C4-2B (cell line): Measurements from ENCODE around the gene TRIM21.
"Not testable (repeated sequence)": the region's sequence is repeated elsewhere in the genome, so short reads cannot be mapped to it uniquely, and the experiment has no call there.

ENCODE experiments used
- H3K27ac ChIP-seq: fragments of 450-650 bp; 2 replicates; pipeline ENCODE4 v1.5.1; 2017
- ZFX ChIP-seq: fragments of 450-650 bp; IDR thresholded peaks from 2 replicates; pipeline ENCODE4 v1.6.1; 2017
- TF ChIP-seq, protein P1 (sequence below): fragments of 450-650 bp; conservative IDR thresholded peaks from 2 replicates; pipeline ENCODE4 v1.5.1; 2017; ENCODE audit warnings: mild to moderate bottlenecking

TRIM21 gene

DNA sequence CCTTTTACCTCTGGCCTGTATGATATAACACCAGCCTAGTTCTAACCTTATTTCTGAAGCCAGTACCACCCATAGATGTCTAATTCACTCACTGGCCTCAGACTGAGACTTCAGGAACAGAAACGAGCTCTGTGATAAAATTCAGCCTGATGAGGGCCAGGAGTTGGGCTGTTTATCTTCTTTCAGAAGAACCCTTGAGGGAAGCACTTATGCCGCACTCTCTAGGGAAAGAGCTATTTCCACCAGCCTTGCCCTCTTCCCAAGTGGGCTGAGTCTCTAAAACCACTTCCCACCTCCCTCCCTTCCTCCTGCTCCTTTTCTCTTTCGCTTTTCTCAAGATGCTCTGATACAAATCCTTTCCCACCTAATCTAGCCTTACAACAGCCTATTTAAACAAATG, 23.3 kb downstream of the TRIM21 start:
- no peak for TF ChIP-seq ZFX
- TF ChIP-seq, protein P1, sequence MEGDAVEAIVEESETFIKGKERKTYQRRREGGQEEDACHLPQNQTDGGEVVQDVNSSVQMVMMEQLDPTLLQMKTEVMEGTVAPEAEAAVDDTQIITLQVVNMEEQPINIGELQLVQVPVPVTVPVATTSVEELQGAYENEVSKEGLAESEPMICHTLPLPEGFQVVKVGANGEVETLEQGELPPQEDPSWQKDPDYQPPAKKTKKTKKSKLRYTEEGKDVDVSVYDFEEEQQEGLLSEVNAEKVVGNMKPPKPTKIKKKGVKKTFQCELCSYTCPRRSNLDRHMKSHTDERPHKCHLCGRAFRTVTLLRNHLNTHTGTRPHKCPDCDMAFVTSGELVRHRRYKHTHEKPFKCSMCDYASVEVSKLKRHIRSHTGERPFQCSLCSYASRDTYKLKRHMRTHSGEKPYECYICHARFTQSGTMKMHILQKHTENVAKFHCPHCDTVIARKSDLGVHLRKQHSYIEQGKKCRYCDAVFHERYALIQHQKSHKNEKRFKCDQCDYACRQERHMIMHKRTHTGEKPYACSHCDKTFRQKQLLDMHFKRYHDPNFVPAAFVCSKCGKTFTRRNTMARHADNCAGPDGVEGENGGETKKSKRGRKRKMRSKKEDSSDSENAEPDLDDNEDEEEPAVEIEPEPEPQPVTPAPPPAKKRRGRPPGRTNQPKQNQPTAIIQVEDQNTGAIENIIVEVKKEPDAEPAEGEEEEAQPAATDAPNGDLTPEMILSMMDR = no peak

DNA sequence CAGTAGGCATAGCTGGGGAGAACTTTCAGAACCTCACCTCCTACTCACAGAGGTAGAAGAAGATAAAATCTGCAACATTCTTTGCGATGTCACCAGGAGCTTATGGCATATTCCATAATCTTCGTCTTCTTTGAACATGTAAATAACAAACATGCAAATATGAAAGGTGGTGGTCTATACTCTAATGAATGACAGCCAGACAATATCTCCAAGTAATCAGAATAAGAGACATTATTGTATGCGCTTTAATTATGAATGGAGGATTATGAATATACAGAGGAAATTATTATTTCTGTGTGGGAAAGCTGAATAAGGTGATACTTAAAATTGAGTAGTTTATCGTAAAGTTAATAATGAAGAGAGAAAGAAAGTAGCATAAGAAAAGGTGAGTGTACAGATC, 25.2 kb downstream of the TRIM21 start, which contains the start of gene OR52B4:
OR52B4 (minus strand) TSS at position 101 of the 400 bp plus-strand sequence; CDS start at position 10, 91 bp downstream.
- no peak for TF ChIP-seq ZFX
- TF ChIP-seq, protein P1 = no peak
- H3K27ac ChIP-seq = no peak within 1 kb of the TSS

More for the DNA sequence above, 23.3 kb downstream of the TRIM21 start:
- no peak overlapping the region for H3K27ac ChIP-seq

GRCh38 chr11:4348142-4348541, 45.4 kb downstream of the TRIM21 start:
- H3K27ac ChIP-seq = not testable (repeated sequence)

DNA sequence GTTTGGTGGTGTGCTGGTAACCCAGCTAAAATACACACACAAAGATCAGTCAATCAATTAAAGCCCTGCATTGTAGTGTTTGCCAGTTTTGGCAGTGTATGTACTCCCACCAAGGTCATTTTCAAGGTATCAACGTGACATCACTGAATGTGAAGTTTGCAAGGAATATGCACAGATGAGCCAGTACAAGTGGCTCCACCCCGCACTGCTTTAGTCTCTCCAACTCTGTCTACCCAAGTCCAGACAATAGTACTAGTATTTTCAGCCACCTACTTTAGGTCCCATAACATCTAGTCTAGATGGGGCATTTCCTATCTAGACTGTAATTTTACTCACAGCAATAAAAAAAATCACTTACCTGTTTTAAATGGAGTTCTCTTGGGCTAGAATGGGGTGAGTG, 48.1 kb downstream of the TRIM21 start:
- H3K27ac ChIP-seq = not testable (repeated sequence)
